RPMI7951 (cell line): Measurements from ENCODE around the gene CRYAB. TPM values are rescaled to one million over a fixed set of nuclear protein-coding genes. Genes with fewer than 3 reads are reported as not detected.
"Not testable (repeated sequence)": the region's sequence is repeated elsewhere in the genome, so short reads cannot be mapped to it uniquely, and the experiment has no call there.

Experiments used
- DNase-seq: peaks from one replicate; pipeline ENCODE4 v3.0.0-alpha.2; 2012; ENCODE audit warnings: low read depth
- total RNA-seq: library from RNA; depleted of rRNA; stranded (reverse); fragments of >200 nt; shearing (Covaris generic); gene quantifications from 2 replicates; pipeline ENCODE4 v1.2.3, GENCODE V29; 2014

The CRYAB gene
- total RNA-seq, 1 experiment from 2014 or later, result not detected

DNA sequence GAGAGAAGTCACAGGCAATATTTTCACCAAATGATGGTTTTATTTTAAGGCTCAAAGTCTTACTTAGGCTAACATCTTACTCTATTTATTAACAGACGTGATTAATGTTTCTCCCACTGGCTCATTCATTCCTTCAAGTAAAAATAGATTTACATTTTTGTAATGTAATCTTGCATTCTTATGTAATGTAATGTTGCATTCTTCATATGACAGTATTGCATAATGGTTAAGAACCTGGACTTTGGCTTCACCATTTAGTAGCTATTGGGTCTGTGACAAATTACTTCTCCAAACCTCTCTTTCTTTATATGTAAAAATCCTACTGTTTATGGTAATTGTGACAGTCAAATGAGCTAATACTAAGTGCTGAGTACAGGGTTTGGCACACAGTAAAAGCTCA is 22.3 kb upstream of the CRYAB start:
- DNase-seq, result no peak

DNA sequence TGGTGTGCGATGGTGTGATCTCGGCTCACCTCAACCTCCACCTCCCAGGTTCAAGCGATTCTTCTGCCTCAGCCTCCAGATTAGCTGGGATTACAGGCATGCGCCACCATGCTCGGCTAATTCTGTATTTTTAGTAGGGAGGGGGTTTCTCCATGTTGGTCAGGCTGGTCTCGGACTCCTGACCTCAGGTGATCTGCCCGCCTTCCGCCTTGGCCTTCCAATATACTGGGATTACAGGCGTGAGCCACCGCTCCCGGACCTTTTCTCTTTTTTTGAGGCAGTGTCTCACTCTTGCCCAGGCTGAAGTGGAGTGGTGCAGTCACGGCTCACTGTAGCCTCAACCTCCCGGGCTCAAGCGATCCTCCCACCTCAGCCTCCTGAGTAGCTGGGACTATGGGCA is 21.6 kb upstream of the CRYAB start:
- DNase-seq, result not testable (repeated sequence)

DNA sequence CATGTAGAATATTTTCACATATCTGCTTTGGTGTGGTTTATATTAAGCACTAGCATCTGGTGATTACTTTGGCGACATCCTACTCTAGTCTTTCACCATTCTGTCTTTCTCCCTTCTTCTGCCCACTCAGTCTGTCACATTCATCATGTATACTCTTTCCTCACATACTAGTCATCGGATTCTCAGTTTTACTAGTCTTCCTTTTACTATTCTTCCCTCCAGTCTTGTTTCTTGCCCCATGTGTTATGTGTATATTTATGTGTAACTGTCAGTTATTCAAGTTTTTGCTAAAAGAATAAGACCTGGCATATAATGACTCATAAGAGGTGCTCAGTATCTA is 21.0 kb upstream of the CRYAB start:
- DNase-seq, result no peak

DNA sequence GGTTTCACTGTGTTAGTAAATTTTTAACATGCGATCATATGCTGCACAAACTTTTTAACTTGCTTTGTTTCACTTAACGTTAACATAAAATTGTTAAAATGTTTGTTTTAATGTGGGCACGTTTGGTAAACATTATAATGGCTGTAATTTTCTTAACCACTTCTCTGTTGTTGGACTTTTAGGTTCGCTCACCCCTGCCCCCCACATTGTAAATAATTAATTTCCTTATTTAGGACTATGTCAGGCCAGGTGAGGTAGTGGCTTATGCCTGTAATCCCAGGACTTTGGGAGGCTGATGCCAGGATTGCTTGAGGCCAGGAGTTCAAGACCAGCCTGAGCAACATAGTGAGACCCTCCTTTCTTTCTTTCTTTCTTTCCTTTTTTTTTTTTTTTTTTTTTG is 18.9 kb upstream of the CRYAB start:
- no peak for DNase-seq

DNA sequence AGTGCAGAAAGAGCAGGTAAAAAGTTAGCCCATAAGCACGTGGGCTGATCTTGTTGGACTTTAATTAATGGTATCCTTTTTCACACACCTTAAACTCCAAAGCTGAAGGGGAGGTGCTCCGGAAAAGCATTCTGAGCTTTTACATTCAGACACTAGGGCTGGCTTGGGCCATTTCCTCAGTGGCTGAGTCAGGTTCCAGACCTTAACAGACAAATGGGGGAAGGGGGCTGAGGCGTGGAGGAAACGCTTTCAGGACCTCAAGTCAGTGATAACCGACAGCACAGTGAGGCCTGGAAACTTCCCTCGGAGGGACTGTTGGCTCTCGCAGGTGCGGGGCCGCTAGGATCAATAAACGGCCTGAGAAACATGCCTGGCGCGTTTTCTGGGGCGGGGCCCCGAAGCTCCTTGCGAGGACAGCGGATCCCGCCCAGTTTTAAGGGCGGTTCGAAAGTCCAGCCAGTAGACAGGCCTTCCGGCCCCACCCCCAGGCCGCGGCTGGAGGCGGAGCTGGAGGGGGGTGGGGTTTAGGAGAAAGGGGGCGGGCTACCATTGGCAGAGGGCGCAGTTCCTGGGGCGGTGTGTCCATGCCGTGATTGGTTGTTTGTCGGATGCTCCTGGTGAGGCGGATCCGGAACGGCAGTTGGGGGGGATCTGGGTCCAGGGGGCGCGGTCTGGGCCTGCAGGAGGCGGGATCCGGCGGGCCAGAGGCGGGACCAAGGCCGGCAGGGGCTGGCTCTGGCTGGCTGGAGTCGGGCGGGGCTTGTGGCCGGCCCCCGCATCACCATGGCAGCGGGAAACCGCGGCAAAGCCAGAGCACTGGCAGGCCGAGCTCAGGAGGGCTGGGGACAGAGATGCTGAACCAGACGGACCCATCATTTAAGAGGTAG is 15.2 kb upstream of the CRYAB start:
- DNase-seq, result peak; percentile 95

DNA sequence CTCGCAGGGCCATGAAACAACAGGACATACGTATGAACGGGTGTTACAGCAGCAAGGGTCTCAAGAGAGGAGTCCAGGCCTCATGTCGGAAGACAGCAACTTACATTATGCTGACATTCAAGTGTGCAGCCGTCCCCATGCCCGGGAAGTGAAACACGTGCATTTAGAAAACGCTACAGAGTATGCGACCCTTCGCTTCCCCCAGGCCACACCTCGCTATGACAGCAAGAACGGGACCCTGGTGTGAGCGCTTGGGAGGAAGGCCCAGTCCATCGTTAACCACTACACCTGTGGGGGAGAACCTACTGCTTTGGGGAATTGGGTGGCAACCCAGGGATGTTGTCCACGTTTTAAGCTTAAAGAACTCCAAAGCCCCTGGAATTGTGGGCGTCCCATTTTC is 14.4 kb upstream of the CRYAB start:
- DNase-seq, result no peak

DNA sequence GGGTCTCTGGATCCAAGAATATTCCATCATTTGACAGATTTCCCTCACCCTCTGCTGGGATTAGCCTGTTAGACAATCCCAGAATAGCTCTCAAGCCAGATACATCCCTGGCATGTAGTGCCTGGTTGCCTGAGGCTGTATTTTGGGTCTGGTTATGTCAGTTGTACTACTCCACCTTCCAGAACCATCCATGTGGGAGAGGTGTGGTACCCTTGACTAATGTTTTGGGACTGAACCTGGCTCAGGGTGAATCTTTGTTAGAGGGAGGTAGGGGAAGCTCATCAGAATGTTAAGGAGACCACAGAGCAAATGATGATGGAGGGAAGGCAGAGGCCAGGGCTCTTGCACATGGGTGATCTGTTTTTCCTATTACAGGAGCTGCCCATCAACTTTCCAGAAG is 12.4 kb upstream of the CRYAB start:
- no peak for DNase-seq

DNA sequence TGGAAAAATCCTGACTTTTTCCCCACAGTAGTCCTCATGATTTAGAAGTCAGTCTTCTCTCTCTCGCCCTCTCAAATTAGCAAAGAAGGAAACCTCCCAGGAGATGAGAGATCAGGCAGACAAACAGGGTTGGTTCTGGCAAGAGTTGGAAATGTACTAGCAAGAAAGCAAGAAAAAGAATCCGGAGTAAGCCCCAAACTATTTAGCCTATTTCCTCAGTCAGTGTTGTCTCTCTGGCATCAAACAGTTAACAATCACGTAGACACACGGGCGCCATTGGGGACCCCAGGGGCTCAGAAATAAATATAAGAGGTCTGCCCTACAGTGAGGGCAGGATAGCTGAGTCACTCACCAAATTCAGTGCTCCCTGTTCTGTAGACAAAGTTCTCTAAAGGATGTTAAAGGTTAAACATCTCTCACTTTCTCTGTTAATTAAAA is 11.8 kb upstream of the CRYAB start:
- no peak for DNase-seq

DNA sequence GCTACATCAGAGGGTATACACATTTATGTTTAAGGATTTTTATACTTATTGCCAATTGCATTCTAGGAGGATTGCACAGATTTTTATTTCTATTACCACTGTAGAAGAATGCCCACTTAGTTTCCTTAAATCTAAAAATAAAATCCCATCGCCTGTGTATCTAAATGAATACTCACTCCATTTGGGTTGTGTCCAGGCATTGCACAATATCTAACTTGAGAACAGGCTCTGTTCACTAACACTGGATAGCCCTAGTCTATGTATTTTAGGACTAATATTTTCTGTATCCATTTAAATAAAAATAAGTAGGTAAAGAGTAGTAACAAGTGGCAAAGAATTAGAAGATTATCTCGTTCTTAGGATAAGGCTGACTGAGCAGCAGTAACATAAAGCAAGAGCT is 11.2 kb upstream of the CRYAB start:
- DNase-seq, result peak; percentile 63

DNA sequence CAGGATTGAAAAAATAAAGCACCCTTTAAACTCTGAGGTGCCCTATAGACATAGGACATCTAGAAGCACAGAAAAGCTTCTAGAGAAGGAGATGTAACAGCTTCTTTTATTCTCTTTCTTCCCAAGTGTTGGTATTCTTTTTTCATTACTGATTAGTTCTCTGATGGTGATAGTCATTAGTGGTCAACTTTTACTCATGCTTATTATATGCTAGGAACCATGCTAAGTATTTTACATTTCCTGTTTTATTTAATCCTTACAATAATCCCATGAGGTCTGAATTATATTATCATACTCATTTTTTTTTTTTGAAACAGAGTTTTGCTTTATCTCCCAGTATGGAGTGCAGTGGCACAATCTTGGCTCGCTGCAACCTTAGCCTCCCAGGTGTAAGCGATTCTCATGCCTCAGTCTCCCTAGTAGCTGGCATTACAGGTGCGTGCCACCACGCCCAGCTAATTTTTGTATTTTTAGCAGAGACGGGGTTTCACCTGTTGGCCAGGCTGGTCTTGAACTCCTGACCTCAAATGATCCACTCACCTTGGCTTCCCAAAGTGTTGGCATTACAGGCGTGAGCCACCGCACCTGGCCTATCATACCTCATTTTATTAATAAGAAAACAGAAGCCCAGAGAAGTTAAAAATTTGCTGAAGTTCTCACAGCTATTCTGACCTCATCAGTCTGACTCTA is 10.1 kb upstream of the CRYAB start:
- DNase-seq, result no peak

DNA sequence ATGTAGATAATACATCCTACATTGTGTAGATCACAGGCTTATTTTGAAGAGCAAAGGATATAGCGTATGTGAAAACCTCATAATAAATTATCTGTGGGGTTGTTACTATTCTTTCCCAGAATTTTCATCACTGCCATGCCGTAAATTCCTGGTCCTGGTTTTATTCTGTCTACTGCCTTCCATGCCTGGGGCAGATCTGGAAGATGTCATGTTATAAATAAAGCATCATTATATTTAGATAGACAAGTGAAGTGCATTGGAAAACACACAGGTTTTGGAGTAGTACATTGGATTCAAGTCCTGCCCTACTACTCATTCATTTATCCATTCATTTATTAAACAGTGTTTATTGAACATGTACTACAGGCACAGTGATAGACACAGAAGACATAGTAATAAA is 9.3 kb upstream of the CRYAB start:
- no peak for DNase-seq

DNA sequence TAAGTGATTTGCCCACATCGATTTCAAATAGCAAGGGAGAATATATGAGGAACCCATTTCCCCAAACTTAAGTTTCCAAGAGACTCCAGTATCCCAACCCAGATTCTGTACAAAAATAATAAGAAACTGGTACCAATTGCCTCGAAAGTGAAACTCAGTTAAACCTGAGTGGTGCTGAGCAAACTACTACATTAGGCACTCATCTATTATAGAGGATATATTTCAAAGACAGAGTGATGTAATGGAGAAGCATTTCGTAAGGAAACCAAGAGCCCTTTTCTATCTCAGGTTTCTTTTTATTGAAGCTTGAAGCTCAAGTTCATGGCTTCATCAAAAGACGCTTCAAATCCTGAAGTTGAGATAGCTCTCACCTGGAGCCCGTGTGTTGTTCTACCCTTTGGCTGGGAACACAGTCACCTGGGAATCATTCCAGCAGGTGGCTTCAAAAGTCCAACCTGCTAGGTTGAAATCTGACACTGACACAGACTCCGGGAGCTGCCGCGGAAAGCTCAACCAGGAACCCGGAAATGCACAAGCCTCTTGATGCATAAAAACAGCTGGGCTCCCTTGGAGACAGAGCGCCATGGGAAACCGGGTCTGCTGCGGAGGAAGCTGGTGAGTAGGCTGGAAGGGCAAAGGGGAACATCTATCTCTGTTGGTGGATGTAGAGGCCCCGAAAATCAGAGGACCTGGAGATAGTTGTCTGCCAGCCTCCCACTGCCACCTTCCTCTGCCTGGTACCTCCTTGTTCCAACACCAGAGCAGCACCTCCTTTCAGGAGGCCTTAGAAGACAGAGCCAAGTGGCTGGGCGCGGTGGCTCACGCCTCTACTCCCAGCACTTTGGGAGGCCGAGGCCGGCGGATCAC is 7.1 kb upstream of the CRYAB start, which contains the start of gene C11orf52:
Gene C11orf52, plus strand, starts transcription at position 524 of the 867 bp plus-strand sequence. Its CDS starts 60 bp downstream, at position 584.
- no peak for DNase-seq

DNA sequence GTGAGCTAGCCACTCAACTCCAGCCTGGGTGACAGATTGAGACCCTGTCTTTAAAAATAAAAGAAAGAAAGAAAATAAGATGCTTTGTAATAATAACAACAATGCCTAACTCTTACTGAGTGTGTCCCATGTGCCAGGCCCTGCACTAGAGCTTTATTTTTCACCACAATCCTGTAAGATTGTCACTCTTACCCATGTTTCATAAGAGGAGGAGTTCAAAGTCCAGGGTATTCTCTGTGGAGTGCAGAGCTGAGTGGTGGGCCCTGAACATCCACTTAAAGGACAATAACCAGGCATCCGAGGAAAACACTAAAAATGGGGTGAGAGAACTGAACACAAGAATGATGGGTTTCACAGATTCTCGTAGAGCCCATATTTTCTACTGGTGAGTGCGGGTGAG is 6.2 kb upstream of the CRYAB start:
- DNase-seq, result no peak

DNA sequence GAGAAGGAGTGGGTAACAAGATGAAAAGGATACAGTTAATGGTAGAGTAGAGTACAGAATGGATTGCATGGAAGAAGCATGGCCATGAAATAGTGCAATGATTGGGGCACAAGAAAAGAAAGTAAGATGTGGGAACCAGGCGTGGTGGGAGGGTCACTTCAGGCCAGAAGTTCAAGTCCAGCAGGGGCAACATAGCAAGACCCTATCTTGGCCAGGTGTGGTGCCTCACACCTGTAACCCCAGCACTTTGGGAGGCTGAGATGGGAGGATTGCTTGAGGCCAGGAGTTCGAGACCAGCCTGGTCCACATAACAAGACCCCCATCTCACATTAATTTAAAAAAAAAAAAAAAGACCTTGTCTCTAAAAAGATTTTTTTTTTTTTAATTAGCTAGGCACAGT is 5.7 kb upstream of the CRYAB start:
- DNase-seq, result no peak

DNA sequence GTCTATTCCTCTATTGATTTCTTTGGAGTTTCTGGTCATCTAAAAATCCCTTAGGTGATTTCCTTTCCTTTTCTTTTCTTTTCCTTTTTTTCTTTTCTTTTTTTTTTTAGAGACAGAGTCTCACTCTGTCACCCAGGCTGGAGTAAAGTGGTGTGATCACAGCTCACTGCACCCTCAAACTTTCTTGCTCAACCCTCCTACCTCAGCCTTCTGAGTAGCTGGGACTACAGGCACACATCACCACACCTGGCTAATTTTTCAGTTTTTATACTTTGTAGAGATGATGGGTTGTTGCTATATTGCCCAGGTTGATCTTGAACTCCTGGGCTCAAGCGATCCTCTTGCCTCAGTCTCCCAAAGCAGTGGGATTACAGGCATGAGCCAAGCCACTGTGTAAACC is 5.2 kb upstream of the CRYAB start:
- no peak for DNase-seq

DNA sequence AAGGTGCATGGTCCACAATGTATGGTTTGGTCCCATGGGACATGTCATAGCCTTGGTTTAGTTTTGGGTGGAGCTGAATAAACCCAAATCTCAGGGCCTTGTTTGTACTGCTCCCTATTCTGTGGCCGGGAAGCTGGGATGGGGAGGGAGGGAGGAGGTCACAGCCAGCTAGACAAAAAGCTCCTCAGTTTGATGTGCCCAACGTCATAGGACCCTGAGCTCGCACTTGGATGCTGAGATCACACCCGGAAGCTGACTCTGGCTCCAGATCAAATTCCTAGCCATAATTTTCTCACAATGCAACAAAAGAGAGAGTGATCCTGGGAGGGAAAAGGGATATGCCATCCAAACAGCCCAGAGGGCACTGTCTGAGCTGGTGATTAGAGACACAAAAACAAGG is 2.4 kb upstream of the CRYAB start:
- peak; percentile 53 for DNase-seq

DNA sequence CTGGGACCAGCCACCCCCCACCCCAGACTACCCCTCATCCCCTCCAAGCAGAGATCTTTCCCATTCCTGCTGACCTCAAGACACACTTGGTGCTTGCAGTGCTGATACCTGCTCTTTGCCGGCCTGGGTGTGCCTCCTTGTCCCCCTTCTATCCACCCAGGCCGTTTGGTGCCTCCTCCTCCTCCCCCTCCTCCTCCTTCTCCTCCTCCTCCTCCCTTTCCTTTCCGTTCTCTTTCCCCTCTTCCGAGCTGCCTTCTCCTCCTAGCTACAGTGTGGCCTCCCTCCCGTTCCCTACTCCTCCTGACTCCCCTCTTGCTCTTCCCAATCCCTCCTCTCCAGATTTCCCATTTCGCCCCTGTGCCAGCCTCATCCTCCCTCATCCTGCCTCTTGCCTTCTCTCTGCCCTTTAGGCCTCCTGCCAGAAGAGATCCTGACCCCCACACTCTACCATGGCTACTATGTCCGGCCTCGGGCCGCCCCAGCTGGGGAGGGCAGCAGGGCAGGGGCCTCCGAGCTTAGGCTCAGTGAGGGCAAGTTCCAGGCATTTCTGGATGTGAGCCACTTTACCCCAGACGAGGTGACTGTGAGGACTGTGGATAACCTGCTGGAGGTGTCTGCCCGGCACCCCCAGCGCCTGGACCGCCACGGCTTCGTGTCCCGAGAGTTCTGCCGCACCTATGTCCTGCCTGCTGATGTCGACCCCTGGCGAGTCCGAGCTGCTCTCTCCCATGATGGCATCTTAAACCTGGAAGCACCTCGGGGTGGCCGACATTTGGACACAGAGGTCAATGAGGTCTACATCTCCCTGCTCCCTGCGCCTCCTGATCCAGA is 1.7 kb upstream of the CRYAB start:
- DNase-seq, result no peak

DNA sequence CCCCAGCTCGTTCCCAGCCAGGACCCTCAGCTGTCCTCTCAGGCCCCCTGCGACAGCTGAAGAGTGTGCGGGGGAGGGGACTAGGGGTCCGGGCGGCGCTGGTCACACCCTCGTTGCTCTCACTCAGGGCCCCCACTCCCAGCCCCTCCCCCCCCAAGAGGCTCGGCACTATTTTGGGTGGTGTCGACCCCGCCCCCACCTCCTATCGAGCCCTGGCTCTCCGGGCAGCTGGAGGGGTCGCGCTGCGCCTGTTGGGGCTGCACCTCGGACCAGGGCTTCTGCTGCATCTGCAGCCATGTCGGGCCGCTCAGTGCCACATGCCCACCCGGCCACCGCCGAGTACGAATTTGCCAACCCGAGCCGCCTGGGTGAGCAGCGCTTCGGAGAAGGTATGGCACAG is 965 bp upstream of the CRYAB start, which contains the start of gene HSPB2:
Gene HSPB2, plus strand, starts transcription at position 200 of the 400 bp plus-strand sequence. Its CDS starts 96 bp downstream, at position 296.
- no peak for DNase-seq

DNA sequence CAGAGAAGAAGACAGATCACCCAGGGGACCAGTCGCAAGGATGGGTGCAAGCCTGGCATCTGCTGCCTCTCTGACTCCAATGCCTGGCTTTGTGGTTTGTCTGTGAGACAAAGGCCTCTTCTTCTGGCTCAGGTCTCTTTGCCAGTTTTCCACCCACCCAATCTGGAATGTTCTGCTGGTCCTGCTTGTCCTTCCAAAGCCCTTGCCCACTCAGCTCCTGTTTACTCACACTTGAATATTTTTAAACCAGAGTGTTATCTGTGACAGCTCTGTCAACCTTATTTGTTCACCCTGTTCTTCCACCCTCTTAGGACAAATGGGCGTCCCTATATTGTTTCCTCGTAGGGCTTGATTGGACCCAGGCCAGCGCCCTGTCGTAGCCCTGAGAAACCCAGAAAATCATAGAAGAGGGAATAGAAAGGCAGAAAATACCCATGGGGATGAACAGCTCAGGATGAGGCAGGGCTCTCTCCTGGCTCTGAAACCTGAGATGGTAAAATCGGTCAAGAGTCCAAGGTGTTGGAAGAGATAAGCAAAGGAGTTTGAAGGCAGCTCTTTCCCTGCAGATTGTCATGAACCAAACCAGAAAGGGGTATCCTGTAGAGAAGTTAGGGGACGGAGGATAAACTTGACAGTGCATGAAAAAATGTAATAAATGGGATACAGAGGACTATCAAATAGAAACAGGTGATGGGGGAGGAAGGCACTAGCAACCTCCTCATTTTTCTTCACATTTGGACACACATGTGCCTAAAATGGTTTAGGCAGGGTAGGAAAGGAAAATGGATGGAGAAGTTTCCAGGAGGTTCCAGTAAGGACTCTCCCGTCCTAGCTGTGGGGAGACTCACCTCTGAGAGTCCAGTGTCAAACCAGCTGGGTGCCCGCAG is 651 bp downstream of the CRYAB start:
- DNase-seq, result no peak

DNA sequence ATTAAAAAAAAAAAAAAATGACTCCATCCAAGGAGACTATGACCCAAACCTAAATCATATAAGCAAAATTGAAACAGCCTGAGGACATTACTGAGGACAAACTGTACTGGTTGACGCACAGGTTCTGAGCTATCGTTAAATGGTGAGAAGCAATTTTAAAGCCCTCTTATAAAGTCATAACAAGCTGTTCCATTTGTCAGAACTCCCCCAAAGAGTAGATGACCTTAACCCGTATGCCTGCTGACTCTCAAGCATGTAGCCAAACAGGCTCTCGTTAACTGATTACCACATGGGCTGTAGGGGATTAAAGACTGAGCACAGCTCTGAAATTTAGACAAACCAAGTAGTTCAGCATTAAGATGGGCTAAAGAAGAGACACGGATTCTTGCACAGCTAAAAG is 2.2 kb downstream of the CRYAB start:
- no peak for DNase-seq
